GM19328 (cell line): ENCODE measurements around the gene CTAG1A.
"Not testable (repeated sequence)": the region's sequence is repeated elsewhere in the genome, so short reads cannot be mapped to it uniquely, and the experiment has no call there.

Experiments used
- ATAC-seq: cut with Tn5 transposase; IDR thresholded peaks from one replicate; pipeline ENCODE4 v1.9.1; 2021; ENCODE audit warnings: mild to moderate bottlenecking, moderate library complexity; ENCODE audit not compliant: unreplicated experiment

CTAG1A gene

DNA sequence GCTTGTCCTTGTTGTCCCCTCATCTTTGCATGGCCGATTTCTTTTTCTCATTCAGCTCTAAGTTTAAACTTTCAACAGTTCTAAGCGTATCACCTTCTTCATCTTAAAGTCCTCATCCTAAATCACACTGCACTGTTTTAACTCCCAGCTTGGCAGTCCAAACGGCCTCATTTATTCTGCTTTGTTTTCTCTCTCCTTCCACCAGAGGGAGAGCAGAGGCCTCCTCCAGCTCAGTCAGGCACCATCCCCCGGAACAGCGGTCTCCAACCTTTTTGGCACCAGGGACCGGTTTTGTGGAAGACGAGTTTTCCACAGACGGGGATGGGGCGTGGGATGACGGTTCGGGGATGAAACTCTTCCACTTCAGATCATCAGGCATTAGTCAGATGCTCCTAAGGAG, 14.6 kb upstream of the CTAG1A start:
- not testable (repeated sequence) for ATAC-seq

GRCh38 chrX:154573061-154573460, 11.9 kb upstream of the CTAG1A start:
- not testable (repeated sequence) for ATAC-seq

- not testable (repeated sequence) for ATAC-seq
These were observed 9.9 kb upstream of the CTAG1A start for GRCh38 chrX:154575076-154575475.

DNA sequence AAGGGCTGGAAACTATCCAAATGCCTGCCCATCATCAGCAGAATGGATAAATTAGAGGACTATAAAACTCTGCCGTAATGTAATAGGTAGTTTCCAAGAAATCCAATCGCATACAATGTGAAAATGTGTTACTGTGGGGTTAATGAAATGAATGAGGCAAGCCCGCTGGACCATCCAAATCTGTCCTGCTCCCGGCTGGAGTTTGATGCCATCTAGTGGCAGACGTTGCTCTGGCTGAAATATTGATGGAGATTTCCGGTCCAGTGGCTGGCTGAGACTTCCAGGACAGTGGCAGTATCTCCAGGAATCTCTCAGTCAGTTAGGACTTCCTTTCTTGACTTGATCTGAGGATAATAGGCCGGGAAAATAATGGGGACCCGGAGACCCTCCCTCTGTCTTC, 1.9 kb upstream of the CTAG1A start:
- ATAC-seq = not testable (repeated sequence)

DNA sequence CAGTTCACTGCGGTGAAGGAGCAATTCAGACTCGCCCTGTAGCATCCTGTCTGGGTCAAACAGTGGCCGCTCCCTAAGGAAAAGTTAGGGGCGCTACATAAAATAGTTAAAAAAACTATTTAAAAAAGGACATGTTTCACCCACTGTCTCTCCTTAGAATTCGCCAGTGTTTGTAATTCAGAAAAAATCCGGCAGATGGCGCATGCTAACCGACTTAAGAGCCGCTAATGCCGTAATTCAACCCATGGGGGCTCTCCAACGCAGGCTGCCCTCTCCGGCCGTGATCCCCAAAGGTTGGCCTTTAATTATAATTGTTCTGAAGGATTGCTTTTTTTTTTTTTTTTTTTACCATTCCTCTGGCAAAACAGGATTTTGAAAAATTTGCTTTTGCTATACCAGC, 5.5 kb downstream of the CTAG1A start:
- ATAC-seq = not testable (repeated sequence)

- ATAC-seq = no peak
These were observed 7.6 kb downstream of the CTAG1A start for GRCh38 chrX:154592505-154592904.

GRCh38 chrX:154593201-154593600, 8.3 kb downstream of the CTAG1A start:
- no peak for ATAC-seq

- no peak for ATAC-seq
These were observed 9.6 kb downstream of the CTAG1A start for GRCh38 chrX:154594491-154594890.

DNA sequence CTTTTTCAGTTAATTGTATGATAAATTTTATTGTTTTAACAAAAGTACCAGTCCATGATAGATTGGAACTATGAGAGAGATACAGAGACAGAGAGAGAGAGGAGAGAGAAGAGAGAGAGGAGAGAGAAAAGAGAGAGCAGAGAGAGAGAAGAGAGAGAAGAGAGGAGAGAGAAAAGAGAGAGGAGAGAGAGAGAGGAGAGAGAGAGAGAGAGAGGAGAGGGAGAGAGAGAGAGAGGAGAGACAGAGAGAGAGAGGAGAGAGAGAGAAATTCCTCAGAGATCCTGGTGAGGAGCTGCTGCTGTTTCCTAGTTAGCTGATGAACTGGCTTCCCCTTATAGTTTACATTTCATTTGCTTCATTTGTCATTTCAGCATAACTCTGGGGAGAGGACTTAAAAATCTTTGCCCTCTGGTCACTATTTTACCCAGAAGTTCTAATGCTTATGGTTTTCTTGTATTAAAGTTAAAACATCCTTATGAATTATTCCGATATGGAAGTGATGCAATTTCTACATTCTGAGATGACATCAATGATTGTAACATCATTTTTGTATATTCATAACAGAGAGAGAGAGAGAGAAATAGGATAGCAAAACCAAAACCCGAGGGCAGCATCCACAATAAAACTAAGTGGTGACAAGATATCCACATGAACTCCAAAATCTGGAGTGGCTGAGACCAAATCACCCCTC, 10.8 kb downstream of the CTAG1A start:
- no peak for ATAC-seq

DNA sequence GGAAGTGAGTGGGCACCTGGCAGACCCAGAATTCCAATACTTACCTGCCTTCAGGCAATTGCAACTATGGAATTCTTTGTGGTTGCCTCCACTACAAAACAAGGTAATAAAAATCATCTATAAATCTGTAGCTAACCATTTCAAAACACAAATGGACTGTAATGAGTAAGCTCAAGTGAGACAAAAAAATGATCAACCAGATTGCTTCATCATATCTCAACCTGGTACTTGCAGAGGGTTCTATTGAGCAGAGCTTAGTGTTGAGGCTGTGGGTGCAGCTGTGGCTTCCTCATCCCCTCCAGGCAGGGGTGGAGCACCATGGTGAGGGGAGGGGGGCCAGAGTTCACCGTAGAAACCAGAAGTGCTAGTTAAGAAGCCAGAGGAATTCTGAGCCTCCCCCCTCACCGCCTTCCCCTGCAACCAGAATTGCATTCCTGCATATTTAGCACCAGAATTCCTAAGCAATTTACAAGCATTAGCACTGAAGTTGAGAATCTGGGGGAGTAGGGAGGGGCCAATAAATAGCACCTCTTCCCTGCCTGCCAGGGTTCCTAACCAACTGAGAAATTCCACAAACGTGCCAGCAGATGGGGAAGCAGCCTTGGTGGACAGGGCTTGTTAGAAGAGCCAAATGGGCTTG, 11.5 kb downstream of the CTAG1A start:
- ATAC-seq = no peak

GRCh38 chrX:154597221-154597620, 12.3 kb downstream of the CTAG1A start:
- ATAC-seq = no peak

GRCh38 chrX:154598656-154599055, 13.7 kb downstream of the CTAG1A start:
- no peak for ATAC-seq

GRCh38 chrX:154599531-154599930, 14.6 kb downstream of the CTAG1A start:
- no peak for ATAC-seq

DNA sequence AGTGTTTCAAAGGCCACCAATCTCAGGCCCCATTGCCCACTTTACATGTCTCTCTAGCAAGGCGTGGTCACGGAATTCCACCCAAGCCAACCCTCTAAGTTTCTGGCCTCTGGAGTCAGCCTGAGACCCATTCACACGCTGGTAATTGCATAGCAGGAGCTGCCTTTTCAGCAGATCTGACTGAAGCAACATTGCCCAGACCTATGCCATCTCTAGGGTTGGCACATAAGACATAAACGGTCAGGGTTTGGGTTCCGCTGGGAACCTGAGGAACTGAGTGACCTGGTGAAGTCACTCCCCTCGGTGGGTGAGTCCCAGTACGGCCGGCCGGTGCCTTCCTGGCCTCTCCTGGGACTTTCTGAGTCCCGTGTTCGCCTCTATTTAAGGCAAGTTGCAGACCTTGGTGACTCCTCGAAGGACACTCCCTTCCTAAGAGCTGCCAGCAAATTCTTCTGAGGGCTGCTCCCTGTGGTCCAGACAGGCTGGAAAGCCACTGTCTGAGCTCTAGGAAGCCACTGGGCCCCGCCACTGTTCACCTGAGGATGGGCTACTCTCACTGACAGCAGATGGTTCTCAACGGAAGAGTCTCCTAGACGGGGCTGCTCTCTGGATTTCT, 15.9 kb downstream of the CTAG1A start:
- ATAC-seq = no peak

DNA sequence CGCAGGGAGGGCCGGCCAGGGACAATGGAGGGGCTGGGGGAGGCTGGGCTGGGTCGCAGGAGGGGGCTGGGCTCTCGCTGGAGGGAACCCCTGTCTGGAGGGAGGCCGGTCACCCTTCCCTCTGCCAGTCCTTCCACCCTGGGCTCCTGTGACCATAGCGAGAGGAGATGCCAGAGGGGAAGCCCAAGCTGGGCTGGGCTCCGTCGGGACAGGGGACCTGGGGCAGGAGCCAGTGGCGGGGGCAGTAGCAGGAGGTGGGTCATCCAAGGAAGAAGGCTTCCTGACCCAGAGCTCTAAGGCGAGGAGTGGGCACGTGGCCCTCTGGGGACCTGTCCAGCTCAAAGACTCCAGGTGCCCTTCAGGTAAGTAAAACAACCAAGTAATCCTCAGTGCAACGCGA, 17.3 kb downstream of the CTAG1A start:
- no peak for ATAC-seq

DNA sequence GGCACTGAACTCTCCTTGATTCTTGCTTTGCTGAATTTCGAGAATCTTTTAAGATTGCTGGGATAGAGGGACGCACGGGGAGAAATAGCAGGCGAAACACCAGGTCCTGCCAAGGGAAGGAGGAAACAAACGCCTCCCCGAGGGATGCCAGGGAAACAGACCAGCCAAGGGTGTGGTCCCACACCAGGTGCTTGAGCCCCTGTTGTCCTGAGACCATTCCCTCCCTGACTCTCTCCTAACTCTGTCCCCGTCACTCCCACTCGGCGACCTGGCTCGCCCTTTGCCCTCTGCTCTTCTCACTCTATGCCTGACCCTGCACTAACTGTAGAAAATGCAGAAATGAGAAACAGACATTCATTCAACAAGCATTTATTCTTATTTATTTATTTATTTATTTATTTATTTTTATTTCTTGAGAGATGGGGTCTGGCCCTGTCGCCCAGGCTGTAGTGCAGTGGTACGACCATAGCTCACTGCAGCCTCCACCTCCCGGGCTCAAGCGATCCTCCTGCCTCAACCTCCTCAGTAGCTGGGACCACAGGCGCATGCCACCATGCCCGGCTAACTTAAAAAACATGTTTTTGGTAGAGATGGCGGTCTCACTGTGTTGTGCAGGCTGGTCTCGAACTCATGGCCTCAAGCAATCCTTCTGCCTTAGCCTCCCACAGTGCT, 18.0 kb downstream of the CTAG1A start:
- ATAC-seq = no peak

DNA sequence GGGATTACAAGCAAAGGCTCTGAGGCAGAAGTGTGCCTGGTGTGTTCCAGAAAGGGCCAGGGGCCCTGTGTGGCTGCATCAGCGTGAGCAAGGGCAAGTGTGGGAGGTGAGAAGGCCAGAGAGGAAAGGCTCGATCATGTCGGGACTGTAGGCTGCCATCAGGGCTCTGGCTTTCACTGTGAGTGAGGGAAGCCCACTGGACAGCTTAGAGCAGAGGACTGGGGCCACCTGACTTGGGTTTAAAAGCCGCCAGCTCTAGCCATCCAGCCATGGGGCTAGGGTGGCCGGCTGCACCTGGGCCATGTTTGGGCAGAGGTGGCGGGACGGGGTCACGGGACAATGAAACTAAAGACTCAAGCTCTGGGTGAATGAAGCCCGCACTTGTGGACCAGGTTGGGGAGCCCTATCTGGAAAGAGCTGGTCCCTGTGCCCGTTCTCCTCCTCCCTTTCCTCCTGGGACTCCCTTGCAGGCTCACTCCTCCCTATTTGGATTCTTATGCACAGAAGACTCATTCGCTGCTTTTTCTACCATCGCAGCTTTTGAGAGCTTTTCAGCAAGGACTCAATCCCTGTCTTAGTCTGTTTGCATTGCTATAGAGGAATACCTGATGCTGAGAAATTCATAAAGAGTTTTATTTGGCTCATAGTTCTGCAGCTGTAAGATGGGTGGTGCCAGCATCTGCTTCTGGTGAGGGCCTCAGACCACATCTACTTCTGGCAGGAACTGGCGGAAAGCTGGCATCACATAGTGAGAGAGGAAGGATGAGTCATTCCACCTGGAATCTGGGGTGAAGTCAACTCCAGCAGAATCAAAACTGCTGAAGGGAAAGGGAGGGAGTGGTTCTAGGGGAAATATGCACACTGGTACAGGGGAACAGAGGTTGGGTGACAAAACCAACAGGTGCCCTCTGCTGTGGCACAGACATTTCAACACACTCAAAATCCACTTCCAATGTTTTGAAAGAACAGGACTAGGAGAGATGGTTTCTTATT, 18.8 kb downstream of the CTAG1A start:
- ATAC-seq = no peak

DNA sequence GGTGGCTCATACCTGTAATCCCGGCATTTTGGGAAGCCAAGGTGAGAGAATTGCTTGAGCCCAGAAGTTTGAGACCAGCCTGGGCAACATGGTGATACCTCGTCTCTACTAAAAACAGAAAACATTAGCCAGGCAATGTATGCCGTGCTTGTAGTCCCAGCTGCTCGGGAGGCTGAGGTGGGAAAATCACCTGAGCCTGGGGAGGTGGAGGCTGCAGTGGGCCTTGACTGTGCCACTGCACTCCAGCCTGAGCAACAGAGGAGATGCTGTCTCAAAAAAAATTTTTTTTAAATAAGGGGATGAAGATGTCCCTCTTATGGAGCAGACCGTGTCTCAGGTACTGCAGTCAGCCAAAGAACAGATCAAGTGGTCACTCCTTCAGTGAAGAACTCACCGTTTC, 20.6 kb downstream of the CTAG1A start:
- ATAC-seq = no peak

DNA sequence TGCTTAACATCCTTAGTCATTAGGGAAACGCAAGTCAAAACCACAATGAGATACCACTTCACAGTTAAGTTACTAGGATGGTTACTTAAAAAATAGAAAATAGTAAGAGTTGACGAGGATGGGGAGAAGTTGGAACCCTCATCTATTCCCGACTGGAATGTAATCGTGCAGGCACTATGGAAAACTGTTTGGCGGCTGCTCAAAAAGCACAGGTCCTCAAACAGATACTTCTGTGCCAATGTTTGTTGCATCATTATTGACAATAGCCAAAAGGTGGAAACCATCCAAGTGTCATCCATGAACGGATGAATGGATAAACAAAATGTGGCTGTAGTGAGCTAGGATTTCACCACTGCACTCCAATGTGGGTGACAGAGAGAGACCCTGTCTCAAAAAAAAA, 22.4 kb downstream of the CTAG1A start:
- ATAC-seq = no peak

- not testable (repeated sequence) for ATAC-seq
These were observed 23.0 kb downstream of the CTAG1A start for GRCh38 chrX:154607976-154608375.
